Lower leg skin (tissue), 3 donors: ENCODE results near the gene GUCA2A.

Experiments used
- CTCF ChIP-seq, 3 donors: fragments of 450-650 bp; IDR thresholded peaks; one replicate each; pipeline ENCODE4 v1.5.1; 2016; ENCODE audit warnings: antibody characterized with exemption in 3 of 3, mild to moderate bottlenecking in 3 of 3, moderate library complexity in 2 of 3
- POLR2A ChIP-seq, 2 donors: fragments of 450-650 bp; IDR thresholded peaks; one replicate each; pipeline ENCODE4 v1.6.1; 2016 to 2017; ENCODE audit warnings: antibody characterized with exemption in 2 of 2, mild to moderate bottlenecking in 1 of 2, moderate library complexity in 1 of 2

GRCh38 chr1:42122408-42122807 lies 42.1 kb downstream of the GUCA2A start:
- TF ChIP-seq CTCF (IDR thresholded peaks at IDR 0.05) (no peak), POLR2A (IDR thresholded peaks at IDR 0.05) (no peak)
